Measurements from ENCODE around the gene KDM4B.

DNA sequence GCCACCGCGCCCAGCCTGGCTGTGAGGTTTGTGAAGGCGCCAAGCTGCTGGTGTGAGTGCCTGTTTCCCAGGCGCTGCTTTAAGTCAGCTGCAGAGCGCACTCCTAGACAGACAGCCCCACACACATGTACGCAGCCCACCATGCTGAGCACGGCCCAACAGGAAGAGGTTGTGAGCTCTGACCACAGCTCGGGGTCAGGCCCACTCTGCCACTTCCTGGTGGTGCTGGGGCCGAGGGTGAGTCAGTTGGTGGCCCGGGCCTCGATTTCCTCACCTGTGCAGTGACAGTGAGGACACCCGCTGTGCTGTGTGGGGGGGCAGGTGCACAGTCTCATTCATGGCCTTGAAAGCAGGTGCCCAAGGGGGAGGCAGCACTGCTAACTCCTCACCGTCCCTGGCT is 106.7 kb downstream of the KDM4B start:
- TF ChIP-seq GATA2 (CRISPR knock-in tag; IDR thresholded peaks at IDR 0.05) (no peak), JUND (IDR thresholded peaks at IDR 0.05) (no peak), GABPA (IDR thresholded peaks at IDR 0.05; ENCODE audit: low read depth) (no peak), RFX5 (IDR thresholded peaks at IDR 0.05; ENCODE audit: low read length) (no peak), FOXM1 (IDR thresholded peaks at IDR 0.05; ENCODE audit: low read depth) (no peak), EP300 (IDR thresholded peaks at IDR 0.05; ENCODE audit: borderline replicate concordance in 1 of 2, low read depth in 1 of 2, low read length in 1 of 2) (no peak), POLR2AphosphoS5 (IDR thresholded peaks at IDR 0.05; ENCODE audit: low read depth, low read length) (no peak), TAF1 (IDR thresholded peaks at IDR 0.05; ENCODE audit: borderline replicate concordance, low read depth, low read length) (no peak)
- TF ChIP-seq, protein P1, sequence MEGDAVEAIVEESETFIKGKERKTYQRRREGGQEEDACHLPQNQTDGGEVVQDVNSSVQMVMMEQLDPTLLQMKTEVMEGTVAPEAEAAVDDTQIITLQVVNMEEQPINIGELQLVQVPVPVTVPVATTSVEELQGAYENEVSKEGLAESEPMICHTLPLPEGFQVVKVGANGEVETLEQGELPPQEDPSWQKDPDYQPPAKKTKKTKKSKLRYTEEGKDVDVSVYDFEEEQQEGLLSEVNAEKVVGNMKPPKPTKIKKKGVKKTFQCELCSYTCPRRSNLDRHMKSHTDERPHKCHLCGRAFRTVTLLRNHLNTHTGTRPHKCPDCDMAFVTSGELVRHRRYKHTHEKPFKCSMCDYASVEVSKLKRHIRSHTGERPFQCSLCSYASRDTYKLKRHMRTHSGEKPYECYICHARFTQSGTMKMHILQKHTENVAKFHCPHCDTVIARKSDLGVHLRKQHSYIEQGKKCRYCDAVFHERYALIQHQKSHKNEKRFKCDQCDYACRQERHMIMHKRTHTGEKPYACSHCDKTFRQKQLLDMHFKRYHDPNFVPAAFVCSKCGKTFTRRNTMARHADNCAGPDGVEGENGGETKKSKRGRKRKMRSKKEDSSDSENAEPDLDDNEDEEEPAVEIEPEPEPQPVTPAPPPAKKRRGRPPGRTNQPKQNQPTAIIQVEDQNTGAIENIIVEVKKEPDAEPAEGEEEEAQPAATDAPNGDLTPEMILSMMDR (IDR thresholded peaks at IDR 0.05) = no peak
- TF ChIP-seq, protein P2, sequence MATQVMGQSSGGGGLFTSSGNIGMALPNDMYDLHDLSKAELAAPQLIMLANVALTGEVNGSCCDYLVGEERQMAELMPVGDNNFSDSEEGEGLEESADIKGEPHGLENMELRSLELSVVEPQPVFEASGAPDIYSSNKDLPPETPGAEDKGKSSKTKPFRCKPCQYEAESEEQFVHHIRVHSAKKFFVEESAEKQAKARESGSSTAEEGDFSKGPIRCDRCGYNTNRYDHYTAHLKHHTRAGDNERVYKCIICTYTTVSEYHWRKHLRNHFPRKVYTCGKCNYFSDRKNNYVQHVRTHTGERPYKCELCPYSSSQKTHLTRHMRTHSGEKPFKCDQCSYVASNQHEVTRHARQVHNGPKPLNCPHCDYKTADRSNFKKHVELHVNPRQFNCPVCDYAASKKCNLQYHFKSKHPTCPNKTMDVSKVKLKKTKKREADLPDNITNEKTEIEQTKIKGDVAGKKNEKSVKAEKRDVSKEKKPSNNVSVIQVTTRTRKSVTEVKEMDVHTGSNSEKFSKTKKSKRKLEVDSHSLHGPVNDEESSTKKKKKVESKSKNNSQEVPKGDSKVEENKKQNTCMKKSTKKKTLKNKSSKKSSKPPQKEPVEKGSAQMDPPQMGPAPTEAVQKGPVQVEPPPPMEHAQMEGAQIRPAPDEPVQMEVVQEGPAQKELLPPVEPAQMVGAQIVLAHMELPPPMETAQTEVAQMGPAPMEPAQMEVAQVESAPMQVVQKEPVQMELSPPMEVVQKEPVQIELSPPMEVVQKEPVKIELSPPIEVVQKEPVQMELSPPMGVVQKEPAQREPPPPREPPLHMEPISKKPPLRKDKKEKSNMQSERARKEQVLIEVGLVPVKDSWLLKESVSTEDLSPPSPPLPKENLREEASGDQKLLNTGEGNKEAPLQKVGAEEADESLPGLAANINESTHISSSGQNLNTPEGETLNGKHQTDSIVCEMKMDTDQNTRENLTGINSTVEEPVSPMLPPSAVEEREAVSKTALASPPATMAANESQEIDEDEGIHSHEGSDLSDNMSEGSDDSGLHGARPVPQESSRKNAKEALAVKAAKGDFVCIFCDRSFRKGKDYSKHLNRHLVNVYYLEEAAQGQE (IDR thresholded peaks at IDR 0.05; ENCODE audit: low read depth, low read length) = no peak
- TF ChIP-seq, protein P3, sequence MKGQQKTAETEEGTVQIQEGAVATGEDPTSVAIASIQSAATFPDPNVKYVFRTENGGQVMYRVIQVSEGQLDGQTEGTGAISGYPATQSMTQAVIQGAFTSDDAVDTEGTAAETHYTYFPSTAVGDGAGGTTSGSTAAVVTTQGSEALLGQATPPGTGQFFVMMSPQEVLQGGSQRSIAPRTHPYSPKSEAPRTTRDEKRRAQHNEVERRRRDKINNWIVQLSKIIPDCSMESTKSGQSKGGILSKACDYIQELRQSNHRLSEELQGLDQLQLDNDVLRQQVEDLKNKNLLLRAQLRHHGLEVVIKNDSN (IDR thresholded peaks at IDR 0.05; ENCODE audit: borderline replicate concordance, low read depth) = no peak
